ENCODE results near the gene KDM7A.

DNA sequence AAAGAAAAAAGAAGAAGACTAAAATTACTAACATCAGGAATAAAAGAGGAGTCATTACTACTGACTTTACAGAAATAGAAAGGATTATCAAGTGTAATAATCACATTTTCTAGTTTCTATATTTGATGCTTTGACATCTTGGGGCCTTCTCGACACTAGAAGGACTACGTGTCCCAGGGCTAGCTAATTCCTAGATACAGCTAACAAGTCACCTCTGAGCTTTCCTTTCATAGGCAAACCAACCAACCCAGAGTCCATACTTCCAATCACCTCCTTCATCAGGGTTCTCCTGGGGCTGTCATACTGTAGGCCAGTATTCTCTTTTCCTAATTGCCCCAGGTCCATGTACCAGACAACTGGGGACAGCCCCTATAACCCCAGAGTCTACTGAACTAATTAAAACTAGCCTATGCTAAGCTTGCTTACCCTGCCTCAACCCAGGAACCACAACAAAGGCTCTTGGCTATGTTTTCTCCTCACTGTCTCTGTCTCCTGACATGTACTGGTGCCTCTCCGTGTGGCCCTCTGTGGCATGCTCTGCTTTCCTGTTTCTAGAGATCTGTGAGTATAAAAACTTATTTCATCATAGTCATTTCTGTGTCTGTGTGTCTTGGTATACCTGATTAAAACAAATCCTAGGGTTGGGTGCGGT lies 107.4 kb downstream of the KDM7A start:
- TF ChIP-seq ELK1 (CRISPR knock-in tag; IDR thresholded peaks at IDR 0.05) (no peak), FUS (optimal IDR thresholded peaks at IDR 0.05; ENCODE audit: low read depth, low read length) (no peak), EZH2 (IDR thresholded peaks at IDR 0.05; ENCODE audit: borderline replicate concordance, low read depth, low read length) (no peak), CBX3 (IDR thresholded peaks at IDR 0.05; ENCODE audit: borderline replicate concordance in 1 of 2, low read length in 2 of 2) (no peak), ZNF318 (IDR thresholded peaks at IDR 0.05; ENCODE audit: borderline replicate concordance in 1 of 2, low read depth in 1 of 2) (no peak), TCF7 (IDR thresholded peaks at IDR 0.05; ENCODE audit: borderline replicate concordance) (no peak), FOXM1 (IDR thresholded peaks at IDR 0.05; ENCODE audit: low read depth) (no peak), FOXM1 (CRISPR knock-in tag; IDR thresholded peaks at IDR 0.05; ENCODE audit: low read depth) (no peak)
- TF ChIP-seq, protein P1, sequence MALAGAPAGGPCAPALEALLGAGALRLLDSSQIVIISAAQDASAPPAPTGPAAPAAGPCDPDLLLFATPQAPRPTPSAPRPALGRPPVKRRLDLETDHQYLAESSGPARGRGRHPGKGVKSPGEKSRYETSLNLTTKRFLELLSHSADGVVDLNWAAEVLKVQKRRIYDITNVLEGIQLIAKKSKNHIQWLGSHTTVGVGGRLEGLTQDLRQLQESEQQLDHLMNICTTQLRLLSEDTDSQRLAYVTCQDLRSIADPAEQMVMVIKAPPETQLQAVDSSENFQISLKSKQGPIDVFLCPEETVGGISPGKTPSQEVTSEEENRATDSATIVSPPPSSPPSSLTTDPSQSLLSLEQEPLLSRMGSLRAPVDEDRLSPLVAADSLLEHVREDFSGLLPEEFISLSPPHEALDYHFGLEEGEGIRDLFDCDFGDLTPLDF (CRISPR knock-in tag; IDR thresholded peaks at IDR 0.05) = no peak

Data from K562 (cell line).